OCI-LY3 (cell line): ENCODE results near the gene SLAMF6.

ENCODE experiments used
- CTCF ChIP-seq: fragments of 200-600, 300-600 bp; sonication (generic); IDR thresholded peaks from 2 replicates; pipeline ENCODE4 v1.5.1; 2014; ENCODE audit warnings: antibody characterized with exemption, low read length, low read depth
- EZH2phosphoT487 ChIP-seq: fragments of 200-600 bp; shearing (Covaris generic); IDR thresholded peaks from 2 replicates; pipeline ENCODE4 v1.6.1; 2018; ENCODE audit warnings: antibody characterized with exemption, mixed run types, low read depth

GRCh38 chr1:160538985-160539651, 16.1 kb upstream of the SLAMF6 start:
- TF ChIP-seq EZH2phosphoT487 (no peak), CTCF (no peak)
